A549 (cell line): ENCODE results near the gene FHIT.

Experiments used
- CHD2 ChIP-seq: fragments of 150-350 bp; IDR thresholded peaks from 2 replicates; pipeline ENCODE4 v1.6.1; 2014; ENCODE audit warnings: low read length; ENCODE audit not compliant: partially characterized antibody
- CTCF ChIP-seq: fragments of >200 bp; sonication (Bioruptor Twin); formaldehyde crosslinking; IDR thresholded peaks from 3 replicates; pipeline ENCODE4 v1.5.1; 2016

- TF ChIP-seq CTCF (no peak), CHD2 (no peak)
Observed at GRCh38 chr3:60023189-60023588, 1228.1 kb downstream of the FHIT start.
